HEK293 (cell line): ENCODE measurements around the gene CACNA1S.

Source experiments
- CTCF ChIA-PET: fragments of 350-600 bp; formaldehyde crosslinking; extraction: SDS; loops from one replicate; lab custom pipeline; 2021; ENCODE audit warnings: antibody characterized with exemption; lab: Yijun Ruan, JAX
- POLR2A ChIA-PET: fragments of 300-600 bp; formaldehyde crosslinking; extraction: SDS; loops from one replicate; lab custom pipeline; 2020; ENCODE audit warnings: antibody characterized with exemption, inconsistent platforms; lab: Yijun Ruan, JAX
- H3K27ac ChIP-seq: fragments of 200-500 bp; sonication (Bioruptor generic); 2 replicates; pipeline ENCODE4 v1.5.1; 2014; ENCODE audit warnings: low read depth, low read length, control low read depth, inconsistent platforms; ENCODE audit errors: extremely low read depth
- H3K36me3 ChIP-seq, 2 experiments: fragments of 200-500 bp in 1 of 2; sonication (Bioruptor generic) in 1 of 2; 1 replicate in 1 of 2; 2 replicates in 1 of 2; pipeline ENCODE4 v1.5.1; 2014 to 2017; ENCODE audit warnings: inconsistent platforms in 2 of 2, low read length in 2 of 2; ENCODE audit not compliant: control insufficient read depth in 2 of 2, insufficient read depth in 1 of 2
- H3K4me1 ChIP-seq: fragments of 200-500 bp; sonication (Bioruptor generic); 2 replicates; pipeline ENCODE4 v1.5.1; 2014; ENCODE audit warnings: mild to moderate bottlenecking, low read length, inconsistent platforms; ENCODE audit not compliant: control insufficient read depth, insufficient read depth
- H3K4me3 ChIP-seq: 2 replicates; pipeline ENCODE4 v1.5.1; 2011; ENCODE audit warnings: low read depth, mild to moderate bottlenecking, control low read depth, low read length, moderate library complexity
- H3K9me3 ChIP-seq: fragments of 200-500 bp; sonication (Bioruptor generic); 2 replicates; pipeline ENCODE4 v1.5.1; 2014; ENCODE audit warnings: low read depth, low read length, inconsistent platforms; ENCODE audit not compliant: control insufficient read depth, insufficient read depth
- MZF1 ChIP-seq: fragments of 450-650 bp; formaldehyde crosslinking; IDR thresholded peaks from 2 replicates; pipeline ENCODE4 v1.5.1; 2017; ENCODE audit warnings: missing biosample characterization, missing genetic modification characterization, borderline replicate concordance
- SALL2 ChIP-seq: fragments of 450-650 bp; formaldehyde crosslinking; IDR thresholded peaks from 2 replicates; pipeline ENCODE4 v1.5.0; 2017; ENCODE audit warnings: missing biosample characterization, mild to moderate bottlenecking, missing genetic modification characterization, borderline replicate concordance
- ZBTB26 ChIP-seq: fragments of 450-650 bp; formaldehyde crosslinking; optimal IDR thresholded peaks from 2 replicates; pipeline ENCODE3; 2016; ENCODE audit warnings: missing biosample characterization, mild to moderate bottlenecking, missing genetic modification characterization
- ZIC2 ChIP-seq: fragments of 450-650 bp; formaldehyde crosslinking; IDR thresholded peaks from 2 replicates; pipeline ENCODE4 v1.5.1; 2016; ENCODE audit warnings: missing biosample characterization, missing genetic modification characterization
- ZNF121 ChIP-seq: fragments of 450-650 bp; formaldehyde crosslinking; IDR thresholded peaks from 2 replicates; pipeline ENCODE4 v1.5.1; 2016; ENCODE audit warnings: missing biosample characterization, missing genetic modification characterization
- ZNF366 ChIP-seq: fragments of 450-650 bp; formaldehyde crosslinking; conservative IDR thresholded peaks from 2 replicates; pipeline ENCODE4 v1.5.1; 2016; ENCODE audit warnings: missing biosample characterization, missing genetic modification characterization
- ZNF391 ChIP-seq: fragments of 450-650 bp; formaldehyde crosslinking; IDR thresholded peaks from 2 replicates; pipeline ENCODE4 v1.5.1; 2016; ENCODE audit warnings: low read depth, missing biosample characterization, missing genetic modification characterization, borderline replicate concordance
- ZNF416 ChIP-seq: fragments of 450-650 bp; formaldehyde crosslinking; IDR thresholded peaks from 2 replicates; pipeline ENCODE4 v1.5.1; 2016; ENCODE audit warnings: missing biosample characterization, missing genetic modification characterization
- ZNF449 ChIP-seq: fragments of 450-650 bp; formaldehyde crosslinking; IDR thresholded peaks from 2 replicates; pipeline ENCODE4 v1.5.1; 2017; ENCODE audit warnings: missing biosample characterization, mild to moderate bottlenecking, missing genetic modification characterization, moderate library complexity
- ZNF529 ChIP-seq: fragments of 450-650 bp; formaldehyde crosslinking; IDR thresholded peaks from 2 replicates; pipeline ENCODE4 v1.5.1; 2017; ENCODE audit warnings: missing genetic modification characterization, missing biosample characterization; ENCODE audit not compliant: insufficient replicate concordance
- ZNF623 ChIP-seq: fragments of 450-650 bp; formaldehyde crosslinking; IDR thresholded peaks from 2 replicates; pipeline ENCODE4 v1.5.1; 2016; ENCODE audit warnings: missing biosample characterization, missing genetic modification characterization
- ZNF660 ChIP-seq: fragments of 450-650 bp; IDR thresholded peaks from 2 replicates; pipeline ENCODE4 v1.5.1; 2018; ENCODE audit warnings: missing biosample characterization, mild to moderate bottlenecking, missing genetic modification characterization
- ZNF785 ChIP-seq: fragments of 450-650 bp; formaldehyde crosslinking; IDR thresholded peaks from 2 replicates; pipeline ENCODE4 v1.5.1; 2016; ENCODE audit warnings: missing biosample characterization, missing genetic modification characterization
- ZNF830 ChIP-seq: fragments of 450-650 bp; IDR thresholded peaks from 2 replicates; pipeline ENCODE4 v1.5.0; 2018; ENCODE audit warnings: missing biosample characterization, missing genetic modification characterization, low read depth, mild to moderate bottlenecking, moderate library complexity

CACNA1S gene

GRCh38 chr1:201128962-201129361 lies 16.7 kb upstream of the CACNA1S start (continued):
- TF ChIP-seq SALL2 (tag by site-specific recombination) (no peak), ZNF785 (tag by site-specific recombination) (no peak)
- TF ChIP-seq, all 188 proteins: peak for 0

- no peaks in the 10 kb centered on the region for H3K36me3 ChIP-seq
- CTCF ChIA-PET, result interaction anchor here (0.7 to 4.6 kb wide), 2 partner anchors 9 to 179 kb away, joined by 4 to 22 read pairs; no protein-coding TSS in a partner anchor
- H3K27ac ChIP-seq, result no peak overlapping the region
- POLR2A ChIA-PET, result no interaction called here
- no peaks in the 10 kb centered on the region for H3K9me3 ChIP-seq
- H3K4me1 ChIP-seq, result peaks cover 4% of the 10 kb centered on the region; the same call in 1 of the 2 replicates
- TF ChIP-seq ZNF623 (tag by site-specific recombination) (no peak), ZNF121 (tag by site-specific recombination) (no peak), ZNF830 (tag by site-specific recombination) (no peak), ZNF449 (no peak), ZBTB26 (tag by site-specific recombination) (no peak), ZNF416 (tag by site-specific recombination) (no peak), ZNF660 (tag by site-specific recombination) (no peak), MZF1 (tag by site-specific recombination) (no peak), ZNF366 (tag by site-specific recombination) (no peak), ZNF529 (tag by site-specific recombination) (no peak)
- no peak overlapping the region for H3K4me3 ChIP-seq
These were observed 16.2 kb upstream of the CACNA1S start for GRCh38 chr1:201128476-201128875.

- Histone ChIP-seq H3K4me1 (peaks cover 4% of the 10 kb centered on the region; the same call in 1 of the 2 replicates), H3K36me3 (no peaks in the 10 kb centered on the region)
- no peak for TF ChIP-seq ZNF391 (tag by site-specific recombination)
- TF ChIP-seq ZIC2 (tag by site-specific recombination), result peak; percentile 24
- TF ChIP-seq, all 188 proteins: peak for 1
- H3K27ac ChIP-seq, result no peak overlapping the region
- ChIA-PET CTCF (interaction anchor here (0.7 to 4.6 kb wide), 2 partner anchors 9 to 180 kb away, joined by 4 to 22 read pairs; no protein-coding TSS in a partner anchor), POLR2A (interaction anchor here (1.6 kb wide), 1 partner anchor 112 kb away, joined by 3 read pairs; no protein-coding TSS in a partner anchor)
- no peaks in the 10 kb centered on the region for H3K9me3 ChIP-seq
- H3K4me3 ChIP-seq, result no peak overlapping the region
These were observed 15.7 kb upstream of the CACNA1S start for GRCh38 chr1:201127755-201128455.
